ENCODE data around the gene CRYBG1. TPM values are rescaled to one million over a fixed set of nuclear protein-coding genes. Genes with fewer than 3 reads are reported as not detected.

CRYBG1 gene
- total and polyA plus RNA-seq, 5 donors from 2014 or later = 16.4 to 83.8 (median 19.6) TPM

- DNase-seq (no peak), ATAC-seq (ENCODE audit: low read depth in 2 of 2) (no peak)
- Mint-ChIP-seq H3K4me3 (no peak overlapping the region), H3K36me3 (peaks cover 4% of the 10 kb centered on the region), H3K27ac (no peak overlapping the region), H3K27me3 (peaks cover 5% of the 10 kb centered on the region), H3K4me1 (peaks cover 0 to 5% (median 4%) of the 10 kb centered on the region in 4 donors), H3K9me3 (peaks cover 0 to 3% (median 0%) of the 10 kb centered on the region in 7 donors)
- Histone ChIP-seq H3K27me3 (ENCODE audit: control insufficient read depth, insufficient read depth, low read length) (no peaks in the 10 kb centered on the region), H3K36me3 (ENCODE audit: control insufficient read depth, insufficient read depth, low read length) (no peaks in the 10 kb centered on the region), H3K9me3 (ENCODE audit: control insufficient read depth in 2 of 2, low read length in 2 of 2) (no peaks in the 10 kb centered on the region), H3K4me3 (ENCODE audit: low read depth, low read length) (no peak overlapping the region), H3K27ac (ENCODE audit: insufficient read depth, low read length, poor library complexity, severe bottlenecking) (no peak overlapping the region), H3K4me1 (ENCODE audit: control insufficient read depth, insufficient read depth, low read length, poor library complexity, severe bottlenecking) (no peaks in the 10 kb centered on the region)
These were observed 130.5 kb downstream of the CRYBG1 start for GRCh38 chr6:106490974-106491373.

- peaks cover 5% of the 10 kb centered on the region for H3K27me3 Mint-ChIP-seq
- H3K4me1 ChIP-seq (ENCODE audit: control insufficient read depth, insufficient read depth, low read length, poor library complexity, severe bottlenecking) = no peaks in the 10 kb centered on the region
- no peak overlapping the region for H3K27ac Mint-ChIP-seq
- no peak overlapping the region for H3K4me3 Mint-ChIP-seq
- no peak overlapping the region for H3K4me3 ChIP-seq (ENCODE audit: low read depth, low read length)
- H3K27ac ChIP-seq (ENCODE audit: insufficient read depth, low read length, poor library complexity, severe bottlenecking) = no peak overlapping the region
- DNase-seq = peak in 1 of 3 donors; percentile 35
- H3K4me1 Mint-ChIP-seq = peaks cover 0 to 5% (median 4%) of the 10 kb centered on the region in 4 donors
- no peaks in the 10 kb centered on the region for H3K9me3 ChIP-seq (ENCODE audit: control insufficient read depth in 2 of 2, low read length in 2 of 2)
- no peak for ATAC-seq (ENCODE audit: low read depth in 2 of 2)
- H3K36me3 Mint-ChIP-seq = peaks cover 4% of the 10 kb centered on the region
- no peaks in the 10 kb centered on the region for H3K36me3 ChIP-seq (ENCODE audit: control insufficient read depth, insufficient read depth, low read length)
- no peaks in the 10 kb centered on the region for H3K27me3 ChIP-seq (ENCODE audit: control insufficient read depth, insufficient read depth, low read length)
- H3K9me3 Mint-ChIP-seq = peaks cover 0 to 1% (median 0%) of the 10 kb centered on the region in 7 donors
These were observed 134.5 kb downstream of the CRYBG1 start for GRCh38 chr6:106495014-106495413.

- H3K36me3 ChIP-seq (ENCODE audit: control insufficient read depth, insufficient read depth, low read length) = no peaks in the 10 kb centered on the region
- Mint-ChIP-seq H3K4me3 (no peak overlapping the region), H3K4me1 (peaks cover 0 to 5% (median 4%) of the 10 kb centered on the region in 4 donors), H3K36me3 (peaks cover 4% of the 10 kb centered on the region), H3K27ac (no peak overlapping the region), H3K27me3 (peaks cover 1% of the 10 kb centered on the region), H3K9me3 (peaks cover 0 to 1% (median 0%) of the 10 kb centered on the region in 7 donors)
- DNase-seq (no peak), ATAC-seq (ENCODE audit: low read depth in 2 of 2) (no peak)
- H3K4me1 ChIP-seq (ENCODE audit: control insufficient read depth, insufficient read depth, low read length, poor library complexity, severe bottlenecking) = no peaks in the 10 kb centered on the region
- no peak overlapping the region for H3K27ac ChIP-seq (ENCODE audit: insufficient read depth, low read length, poor library complexity, severe bottlenecking)
- no peaks in the 10 kb centered on the region for H3K9me3 ChIP-seq (ENCODE audit: control insufficient read depth in 2 of 2, low read length in 2 of 2)
- H3K27me3 ChIP-seq (ENCODE audit: control insufficient read depth, insufficient read depth, low read length) = no peaks in the 10 kb centered on the region
- no peak overlapping the region for H3K4me3 ChIP-seq (ENCODE audit: low read depth, low read length)
These were observed 136.3 kb downstream of the CRYBG1 start for GRCh38 chr6:106496823-106497222.

GRCh38 chr6:106501960-106502371, 141.4 kb downstream of the CRYBG1 start:
- Histone ChIP-seq H3K4me1 (ENCODE audit: control insufficient read depth, insufficient read depth, low read length, poor library complexity, severe bottlenecking) (no peaks in the 10 kb centered on the region), H3K36me3 (ENCODE audit: control insufficient read depth, insufficient read depth, low read length) (no peaks in the 10 kb centered on the region), H3K27ac (ENCODE audit: insufficient read depth, low read length, poor library complexity, severe bottlenecking) (no peak overlapping the region), H3K9me3 (ENCODE audit: control insufficient read depth in 2 of 2, low read length in 2 of 2) (no peaks in the 10 kb centered on the region), H3K4me3 (ENCODE audit: low read depth, low read length) (no peak overlapping the region), H3K27me3 (ENCODE audit: control insufficient read depth, insufficient read depth, low read length) (no peaks in the 10 kb centered on the region)
- DNase-seq (no peak), ATAC-seq (ENCODE audit: low read depth in 2 of 2) (no peak)
- no peaks in the 10 kb centered on the region for H3K27me3 Mint-ChIP-seq
- peaks cover 0 to 1% (median 0%) of the 10 kb centered on the region in 7 donors for H3K9me3 Mint-ChIP-seq
- H3K36me3 Mint-ChIP-seq = no peaks in the 10 kb centered on the region
- no peak overlapping the region for H3K27ac Mint-ChIP-seq
- H3K4me3 Mint-ChIP-seq = no peak overlapping the region
- no peaks in the 10 kb centered on the region for H3K4me1 Mint-ChIP-seq

GRCh38 chr6:106502559-106502958, 142.0 kb downstream of the CRYBG1 start:
- Mint-ChIP-seq H3K36me3 (no peaks in the 10 kb centered on the region), H3K4me1 (no peaks in the 10 kb centered on the region), H3K4me3 (no peak overlapping the region), H3K27ac (no peak overlapping the region), H3K27me3 (no peaks in the 10 kb centered on the region), H3K9me3 (peaks cover 0 to 1% (median 0%) of the 10 kb centered on the region in 7 donors)
- Histone ChIP-seq H3K4me1 (ENCODE audit: control insufficient read depth, insufficient read depth, low read length, poor library complexity, severe bottlenecking) (no peaks in the 10 kb centered on the region), H3K36me3 (ENCODE audit: control insufficient read depth, insufficient read depth, low read length) (no peaks in the 10 kb centered on the region), H3K9me3 (ENCODE audit: control insufficient read depth in 2 of 2, low read length in 2 of 2) (no peaks in the 10 kb centered on the region), H3K27me3 (ENCODE audit: control insufficient read depth, insufficient read depth, low read length) (no peaks in the 10 kb centered on the region), H3K4me3 (ENCODE audit: low read depth, low read length) (no peak overlapping the region), H3K27ac (ENCODE audit: insufficient read depth, low read length, poor library complexity, severe bottlenecking) (no peak overlapping the region)
- ATAC-seq (ENCODE audit: low read depth in 2 of 2) = no peak
- no peak for DNase-seq

- Histone ChIP-seq H3K27ac (ENCODE audit: insufficient read depth, low read length, poor library complexity, severe bottlenecking) (no peak overlapping the region), H3K4me3 (ENCODE audit: low read depth, low read length) (no peak overlapping the region), H3K36me3 (ENCODE audit: control insufficient read depth, insufficient read depth, low read length) (no peaks in the 10 kb centered on the region), H3K27me3 (ENCODE audit: control insufficient read depth, insufficient read depth, low read length) (no peaks in the 10 kb centered on the region), H3K4me1 (ENCODE audit: control insufficient read depth, insufficient read depth, low read length, poor library complexity, severe bottlenecking) (peaks cover 25% of the 10 kb centered on the region), H3K9me3 (ENCODE audit: control insufficient read depth in 2 of 2, low read length in 2 of 2) (no peaks in the 10 kb centered on the region)
- DNase-seq (no peak), ATAC-seq (ENCODE audit: low read depth in 2 of 2) (no peak)
- no peaks in the 10 kb centered on the region for H3K9me3 Mint-ChIP-seq
- peaks cover 4% of the 10 kb centered on the region for H3K27me3 Mint-ChIP-seq
- no peak overlapping the region for H3K27ac Mint-ChIP-seq
- H3K4me1 Mint-ChIP-seq = peaks cover 5 to 19% (median 10%) of the 10 kb centered on the region in 4 donors
- H3K36me3 Mint-ChIP-seq = no peaks in the 10 kb centered on the region
- H3K4me3 Mint-ChIP-seq = peak overlapping the region in 1 of 4 donors; percentile 83
These were observed 147.8 kb downstream of the CRYBG1 start for GRCh38 chr6:106508277-106508676.

- no peak for ATAC-seq (ENCODE audit: low read depth in 2 of 2)
- Histone ChIP-seq H3K36me3 (ENCODE audit: control insufficient read depth, insufficient read depth, low read length) (no peaks in the 10 kb centered on the region), H3K27me3 (ENCODE audit: control insufficient read depth, insufficient read depth, low read length) (no peaks in the 10 kb centered on the region), H3K9me3 (ENCODE audit: control insufficient read depth in 2 of 2, low read length in 2 of 2) (no peaks in the 10 kb centered on the region), H3K27ac (ENCODE audit: insufficient read depth, low read length, poor library complexity, severe bottlenecking) (no peak overlapping the region), H3K4me3 (ENCODE audit: low read depth, low read length) (no peak overlapping the region), H3K4me1 (ENCODE audit: control insufficient read depth, insufficient read depth, low read length, poor library complexity, severe bottlenecking) (peaks cover 31% of the 10 kb centered on the region)
- Mint-ChIP-seq H3K27me3 (peaks cover 4% of the 10 kb centered on the region), H3K27ac (peak overlapping the region in 1 of 3 donors; percentile 15), H3K4me1 (peaks cover 7 to 24% (median 15%) of the 10 kb centered on the region in 4 donors), H3K4me3 (peak overlapping the region in 1 of 4 donors; percentile 83), H3K36me3 (no peaks in the 10 kb centered on the region), H3K9me3 (no peaks in the 10 kb centered on the region)
- no peak for DNase-seq
These were observed 148.3 kb downstream of the CRYBG1 start for GRCh38 chr6:106508834-106509233.

GRCh38 chr6:106509420-106510089, 149.0 kb downstream of the CRYBG1 start:
- Mint-ChIP-seq H3K27me3 (peaks cover 4% of the 10 kb centered on the region), H3K9me3 (no peaks in the 10 kb centered on the region), H3K4me1 (peaks cover 14 to 31% (median 20%) of the 10 kb centered on the region in 4 donors), H3K27ac (no peak overlapping the region), H3K4me3 (peak overlapping the region; percentile 55 to 96 (median 94)), H3K36me3 (no peaks in the 10 kb centered on the region)
- ATAC-seq (ENCODE audit: low read depth in 2 of 2) (no peak), DNase-seq (no peak)
- Histone ChIP-seq H3K4me1 (ENCODE audit: control insufficient read depth, insufficient read depth, low read length, poor library complexity, severe bottlenecking) (peaks cover 38% of the 10 kb centered on the region), H3K27ac (ENCODE audit: insufficient read depth, low read length, poor library complexity, severe bottlenecking) (no peak overlapping the region), H3K9me3 (ENCODE audit: control insufficient read depth in 2 of 2, low read length in 2 of 2) (no peaks in the 10 kb centered on the region), H3K4me3 (ENCODE audit: low read depth, low read length) (peak overlapping the region; percentile 76), H3K36me3 (ENCODE audit: control insufficient read depth, insufficient read depth, low read length) (no peaks in the 10 kb centered on the region), H3K27me3 (ENCODE audit: control insufficient read depth, insufficient read depth, low read length) (no peaks in the 10 kb centered on the region)

All from CD4-positive, CD25-positive, alpha-beta regulatory T cell (primary cell).